ENCODE data around the gene ATAD3A. TPM values are rescaled to one million over a fixed set of nuclear protein-coding genes. Genes with fewer than 3 reads are reported as not detected.
"Not testable (repeated sequence)": the region's sequence is repeated elsewhere in the genome, so short reads cannot be mapped to it uniquely, and the experiment has no call there.

The ATAD3A gene
- total RNA-seq, 1 donor from 2014 or later, result 19.4 TPM

DNA sequence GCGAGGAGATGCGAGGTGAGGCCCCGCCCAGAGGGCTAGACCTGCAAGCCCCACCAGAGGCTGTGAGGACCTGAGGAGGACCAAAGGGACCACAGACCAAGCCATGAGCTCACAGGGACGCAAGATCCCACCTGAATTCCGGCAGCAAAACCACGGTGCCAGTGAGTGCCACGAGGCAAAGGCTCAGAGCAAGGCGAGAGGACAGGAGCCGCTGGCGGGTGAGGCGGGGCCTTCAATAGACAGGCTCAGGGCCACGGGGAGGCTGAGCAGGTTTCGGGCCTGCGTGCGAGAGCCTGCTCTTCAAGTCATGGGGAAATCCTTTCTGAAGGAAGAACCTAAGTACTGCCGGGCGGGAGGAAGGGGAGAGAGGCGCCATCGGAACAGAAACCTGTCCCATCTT, 35.5 kb downstream of the ATAD3A start:
- DNase-seq (ENCODE audit: low spot score) (no peak), ATAC-seq (no peak)
- intact Hi-C loops (cut with DNase I), result no loop called here

DNA sequence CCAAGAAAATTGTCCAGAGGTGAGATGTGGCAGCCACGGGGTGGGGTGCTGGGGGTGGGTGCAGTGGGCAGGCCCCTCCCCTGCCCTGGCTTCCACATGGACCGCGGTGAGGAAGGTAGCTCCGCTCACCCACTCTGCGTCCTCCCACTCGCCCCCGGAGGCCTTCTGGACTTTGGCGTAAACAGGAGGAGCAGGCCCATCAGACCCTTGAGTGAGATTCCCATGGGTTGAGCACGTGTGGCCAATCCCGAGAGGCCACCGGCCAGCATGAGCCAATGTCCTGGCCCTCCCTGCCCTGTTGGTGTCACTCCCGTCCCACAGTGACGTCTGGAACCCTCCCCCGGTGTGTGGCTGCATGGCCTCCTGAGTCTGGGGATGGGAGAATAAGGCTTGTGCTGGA, 36.6 kb downstream of the ATAD3A start:
- ATAC-seq (no peak), DNase-seq (ENCODE audit: low spot score) (no peak)
- intact Hi-C loops (cut with DNase I), result no loop called here

DNA sequence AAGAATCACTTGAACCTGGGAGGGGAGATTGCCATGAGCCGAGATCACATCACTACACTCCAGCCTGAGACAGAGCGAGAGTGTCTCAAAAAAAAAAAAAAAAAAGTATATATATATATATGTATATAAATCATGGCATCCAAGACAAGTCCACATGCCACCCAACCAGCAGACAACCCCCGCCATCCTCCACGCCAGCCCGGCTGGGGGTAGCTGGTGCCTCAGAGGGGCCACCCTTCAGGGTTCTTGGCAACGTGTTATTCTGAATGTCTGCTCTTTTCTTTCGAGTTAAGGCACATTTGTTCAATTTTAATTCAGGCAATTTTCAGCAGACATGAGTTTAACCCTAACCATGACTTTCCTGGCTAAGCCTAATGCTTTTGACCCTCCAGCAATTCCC, 38.1 kb downstream of the ATAD3A start:
- no peak for ATAC-seq

DNA sequence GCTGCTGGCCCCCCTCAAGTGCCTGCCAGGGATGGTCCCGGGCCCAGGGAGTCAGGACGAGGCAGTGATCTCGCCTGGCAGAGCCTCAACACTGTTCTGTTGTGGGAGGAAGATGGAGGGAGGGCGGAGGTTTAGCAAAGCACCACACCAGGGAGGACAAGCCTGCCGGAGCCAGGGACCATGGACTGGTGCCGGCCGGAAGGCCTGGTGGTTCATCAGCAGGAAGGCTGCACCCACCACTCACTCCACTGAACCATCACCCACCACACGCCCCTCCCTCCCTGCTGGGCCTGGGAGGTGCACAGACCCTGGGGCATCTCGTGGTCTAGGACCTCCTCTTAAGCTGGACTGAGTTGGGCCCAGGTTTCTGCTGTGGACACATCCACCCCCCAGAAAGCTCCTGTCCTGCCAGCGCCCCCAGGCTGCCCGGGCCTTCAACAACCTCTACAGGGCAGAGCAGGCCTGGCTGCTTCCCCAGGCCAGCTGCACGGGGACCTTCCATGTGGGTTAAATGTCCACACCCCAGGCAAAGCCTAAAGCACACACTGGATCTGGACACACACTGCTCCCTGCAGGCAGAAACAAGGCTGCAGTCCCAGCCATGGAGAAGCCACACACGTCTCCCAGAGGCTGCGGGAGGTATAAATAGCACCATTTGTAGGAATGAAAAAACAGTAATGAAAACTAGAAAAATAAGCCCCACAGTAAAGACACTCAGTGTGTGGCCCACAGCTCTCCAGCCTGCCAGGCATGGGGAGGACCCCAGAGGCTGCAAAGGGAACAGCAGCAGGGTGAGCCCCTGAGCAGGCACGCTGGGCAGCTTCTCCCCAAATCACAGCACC, 38.9 kb downstream of the ATAD3A start:
- intact Hi-C loops (cut with DNase I), result no loop called here
- ATAC-seq (peak; percentile 49), DNase-seq (ENCODE audit: low spot score) (no peak)

More for the DNA sequence above, 38.1 kb downstream of the ATAD3A start:
- intact Hi-C loops (cut with DNase I), result no loop called here
- no peak for DNase-seq (ENCODE audit: low spot score)

DNA sequence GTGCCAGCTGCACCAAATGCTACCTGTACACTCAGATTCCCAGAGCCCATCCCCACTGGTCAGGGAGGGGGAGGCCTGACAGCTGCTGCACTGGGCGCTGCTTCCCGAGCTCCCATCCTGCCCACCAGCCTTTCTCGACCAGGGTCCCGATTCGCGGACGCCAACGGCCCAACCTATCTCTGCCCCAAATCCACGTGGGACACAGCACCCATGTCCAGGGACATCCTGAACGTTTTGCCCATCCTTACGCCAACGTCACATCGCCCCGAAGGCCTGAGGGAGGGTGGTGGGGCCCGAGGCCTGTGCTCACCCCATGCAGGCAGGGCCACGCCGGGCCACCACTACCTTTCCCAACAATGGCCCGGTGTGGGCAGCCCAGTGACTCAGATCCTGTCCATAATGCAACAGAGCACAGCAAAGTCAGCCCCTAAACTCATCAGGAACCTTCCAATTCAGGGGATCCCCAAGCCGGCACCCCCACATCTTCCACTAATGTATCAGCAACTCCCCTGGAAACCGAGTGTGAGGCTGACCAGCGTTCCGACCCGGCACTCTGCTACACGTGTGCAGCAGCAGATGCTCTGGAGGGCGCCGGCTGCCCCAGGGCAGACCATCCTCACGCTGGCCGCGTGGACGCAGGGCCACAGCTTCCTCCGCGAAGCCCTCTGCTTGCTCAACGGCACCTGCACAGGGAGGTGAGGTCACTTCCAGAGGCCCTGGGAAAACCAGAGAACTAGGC, 39.7 kb downstream of the ATAD3A start:
- ATAC-seq (no peak), DNase-seq (ENCODE audit: low spot score) (no peak)
- intact Hi-C loops (cut with DNase I), result no loop called here

DNA sequence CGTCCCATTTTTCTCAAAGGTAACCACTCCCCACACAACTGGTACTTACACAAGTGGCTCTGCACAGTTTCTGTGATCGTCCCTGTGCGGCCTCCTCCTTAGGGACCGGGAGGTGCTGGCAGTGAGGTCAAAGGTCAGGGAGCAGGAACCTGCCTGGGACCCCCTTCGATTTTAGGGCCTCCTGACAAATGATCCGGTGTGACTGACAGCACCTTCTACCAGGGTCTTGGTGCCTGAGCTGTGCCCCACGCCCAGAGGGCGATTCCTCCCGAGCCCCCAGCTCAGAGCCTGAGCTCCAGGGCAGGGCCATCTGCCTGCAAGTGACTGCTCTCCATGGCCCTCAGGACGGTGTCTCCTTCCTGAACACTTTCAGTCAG, 40.3 kb downstream of the ATAD3A start:
- intact Hi-C loops (cut with DNase I), result no loop called here
- no peak for ATAC-seq
- DNase-seq (ENCODE audit: low spot score), result no peak

DNA sequence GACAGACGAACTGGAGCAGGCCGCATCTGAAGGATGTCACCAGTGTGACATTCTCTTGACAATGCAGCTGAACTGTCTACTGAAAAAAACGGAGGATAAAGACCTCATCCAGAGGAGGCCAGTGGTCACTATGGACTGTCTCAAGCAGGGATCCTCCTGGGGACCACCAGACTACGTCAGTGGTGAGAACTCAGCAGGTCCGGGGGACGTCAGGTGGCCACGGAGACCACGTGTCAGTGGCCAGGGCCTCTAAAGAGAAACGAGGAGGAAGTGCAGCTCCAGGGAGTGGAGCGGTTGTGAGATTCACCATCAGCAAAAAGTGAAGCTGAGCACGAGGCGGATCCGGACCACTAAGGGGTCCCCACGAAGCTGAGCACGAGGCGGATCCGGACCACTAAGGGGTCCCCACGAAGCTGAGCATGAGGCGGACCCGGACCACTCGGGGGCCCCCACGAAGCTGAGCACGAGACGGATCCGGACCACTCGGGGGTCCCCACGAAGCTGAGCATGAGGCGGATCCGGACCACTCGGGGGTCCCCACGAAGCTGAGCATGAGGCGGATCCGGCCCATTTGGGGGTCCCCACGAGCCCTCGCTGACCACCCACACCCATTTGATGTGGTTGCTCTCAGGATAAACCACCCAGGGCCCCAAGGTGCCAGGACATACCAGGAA, 42.0 kb downstream of the ATAD3A start:
- DNase-seq (ENCODE audit: low spot score) (no peak), ATAC-seq (no peak)
- intact Hi-C loops (cut with DNase I), result no loop called here

DNA sequence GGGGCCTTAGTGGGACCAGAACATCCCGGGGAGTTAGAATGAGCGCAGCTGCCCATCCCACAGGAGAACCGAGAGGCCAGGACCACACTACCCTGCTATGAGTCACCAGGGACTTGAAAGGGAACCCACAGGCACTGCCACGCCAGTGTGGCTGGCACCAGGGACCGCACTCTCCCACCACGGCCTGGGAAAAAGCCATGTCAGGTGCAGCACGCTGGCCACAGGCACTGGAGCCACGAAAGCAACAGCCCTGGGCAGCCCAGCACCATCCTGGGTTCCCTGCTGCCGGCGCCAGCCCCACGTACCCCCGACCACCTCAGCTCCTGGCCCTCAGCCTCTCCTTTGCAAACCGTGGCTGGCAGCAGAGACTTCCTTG, 42.6 kb downstream of the ATAD3A start:
- intact Hi-C loops (cut with DNase I), result no loop called here
- DNase-seq (ENCODE audit: low spot score) (no peak), ATAC-seq (no peak)

DNA sequence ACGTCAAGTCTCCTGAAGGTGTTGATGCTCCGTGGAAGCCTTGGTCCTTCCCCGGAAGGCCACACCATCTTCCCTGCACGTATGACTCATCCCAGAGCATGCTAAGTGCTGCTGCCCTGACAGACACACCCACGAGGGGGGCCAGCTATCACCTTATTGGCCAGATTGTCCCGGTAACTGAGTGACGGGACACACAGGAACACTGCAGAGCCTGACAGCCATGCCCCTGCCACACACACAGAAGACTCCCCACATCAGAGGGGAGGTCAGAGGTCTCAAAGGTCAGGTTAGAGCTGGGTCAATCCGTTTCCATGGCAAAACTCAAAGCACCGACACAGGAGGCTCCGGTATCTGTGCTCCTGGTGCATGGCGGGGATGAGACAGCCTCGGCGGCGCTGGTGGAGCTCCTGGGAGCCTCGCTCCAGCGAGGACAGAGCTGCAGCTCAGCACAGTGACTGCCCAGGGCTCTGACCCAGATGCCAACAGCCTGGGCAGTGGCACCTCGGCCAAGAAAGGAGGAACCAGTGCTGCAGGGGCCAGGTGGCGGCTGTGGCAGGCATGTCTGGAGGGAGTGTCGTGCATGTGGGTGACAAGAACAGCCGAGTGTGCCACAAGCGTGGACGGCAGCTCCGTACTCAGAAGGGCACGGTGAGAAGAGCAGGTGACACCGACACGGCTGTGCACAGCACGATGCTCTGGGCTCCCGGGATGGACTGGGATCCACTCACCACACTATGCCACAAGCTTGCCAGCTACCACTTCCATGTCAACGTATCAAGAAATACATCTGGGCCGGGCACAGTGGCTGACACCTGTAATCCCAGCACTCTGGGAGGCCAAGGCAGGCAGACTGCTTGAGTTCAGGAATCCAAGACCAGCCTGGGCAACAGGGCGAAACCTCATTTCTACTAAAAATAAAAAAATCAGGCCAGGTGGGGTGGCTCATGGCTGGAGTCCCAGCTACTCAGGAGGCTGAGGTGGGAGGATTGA, 43.3 kb downstream of the ATAD3A start:
- DNase-seq (ENCODE audit: low spot score) (no peak), ATAC-seq (no peak)
- intact Hi-C loops (cut with DNase I), result no loop called here

DNA sequence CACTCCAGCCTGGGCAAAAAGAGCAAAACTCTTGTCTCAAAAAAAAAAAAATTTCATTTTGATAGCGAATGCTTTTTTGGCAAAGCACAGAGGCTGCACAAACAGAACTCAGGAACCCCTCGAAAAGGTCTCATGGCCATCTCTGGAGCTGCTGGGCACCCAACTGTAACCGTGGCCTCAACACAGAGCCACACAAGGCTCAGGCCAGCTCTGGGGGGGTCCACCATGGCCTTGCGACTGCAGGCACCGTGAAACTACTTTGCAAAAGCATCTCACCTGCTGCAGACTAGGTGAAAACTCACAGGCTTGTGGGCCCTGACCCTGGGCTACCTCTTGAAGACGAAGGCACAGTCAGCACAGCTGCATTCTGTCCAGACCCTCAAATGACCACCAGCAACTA, 44.5 kb downstream of the ATAD3A start:
- DNase-seq (ENCODE audit: low spot score) (no peak), ATAC-seq (no peak)
- intact Hi-C loops (cut with DNase I), result no loop called here

DNA sequence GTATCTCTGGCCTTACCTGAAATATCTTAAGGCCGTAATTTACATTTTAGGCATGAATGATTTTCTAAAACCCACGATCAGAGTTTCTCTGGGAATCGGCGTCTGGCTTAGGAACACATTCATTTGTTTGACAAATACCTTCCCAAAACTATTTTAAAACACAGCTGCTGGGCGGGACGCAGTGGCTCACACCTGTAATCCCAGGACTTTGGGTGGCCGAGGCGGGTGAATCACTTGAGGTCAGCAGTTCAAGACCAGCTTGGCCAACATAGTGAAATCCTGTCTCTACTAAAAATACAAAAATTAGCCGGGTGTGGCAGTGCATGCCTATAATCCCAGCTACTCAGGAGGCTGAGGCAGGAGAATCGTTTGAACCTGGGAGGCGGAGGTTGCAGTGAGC, 45.0 kb downstream of the ATAD3A start:
- DNase-seq (ENCODE audit: low spot score); intact Hi-C loops (cut with DNase I); ATAC-seq: not testable (repeated sequence)

DNA sequence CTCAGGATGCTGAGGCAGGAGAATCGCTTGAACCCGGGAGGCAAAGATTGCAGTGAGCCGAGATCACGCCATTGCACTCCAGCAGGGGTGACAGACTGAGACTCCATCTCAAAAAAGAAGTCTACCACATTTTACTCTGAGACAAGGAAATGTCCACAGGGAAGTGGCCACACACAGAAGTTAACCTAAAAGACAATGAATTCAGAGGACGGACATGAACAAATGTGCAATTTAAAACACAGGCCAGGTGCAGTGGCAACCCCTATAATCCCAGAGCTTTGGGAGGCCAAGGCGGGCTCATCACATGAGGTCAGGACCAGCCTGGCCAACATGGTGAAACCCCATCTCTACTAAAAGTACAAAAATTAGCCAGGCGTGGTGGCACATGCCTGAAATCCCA, 45.7 kb downstream of the ATAD3A start:
- DNase-seq (ENCODE audit: low spot score); intact Hi-C loops (cut with DNase I); ATAC-seq: not testable (repeated sequence)

DNA sequence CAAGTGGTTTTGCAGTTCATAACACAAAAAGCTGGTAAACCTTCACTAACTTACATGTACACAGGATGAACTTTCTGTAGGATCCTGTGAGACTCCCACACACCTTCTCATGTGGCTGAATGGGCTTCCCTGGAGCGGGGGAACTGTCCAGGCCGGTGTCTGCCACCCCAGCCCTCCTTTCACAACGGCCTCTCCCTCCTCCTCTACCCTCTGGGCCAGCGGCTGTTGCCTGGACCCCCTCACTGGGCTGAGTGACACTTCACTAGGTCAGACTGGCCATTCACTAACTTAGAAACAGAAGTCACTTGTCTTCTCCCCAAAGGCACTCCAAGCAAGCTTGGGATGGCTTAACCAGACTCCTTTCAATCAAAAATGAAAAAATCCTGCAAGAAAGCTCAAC, 46.6 kb downstream of the ATAD3A start:
- ATAC-seq, result no peak
- intact Hi-C loops (cut with DNase I), result no loop called here
- no peak for DNase-seq (ENCODE audit: low spot score)

DNA sequence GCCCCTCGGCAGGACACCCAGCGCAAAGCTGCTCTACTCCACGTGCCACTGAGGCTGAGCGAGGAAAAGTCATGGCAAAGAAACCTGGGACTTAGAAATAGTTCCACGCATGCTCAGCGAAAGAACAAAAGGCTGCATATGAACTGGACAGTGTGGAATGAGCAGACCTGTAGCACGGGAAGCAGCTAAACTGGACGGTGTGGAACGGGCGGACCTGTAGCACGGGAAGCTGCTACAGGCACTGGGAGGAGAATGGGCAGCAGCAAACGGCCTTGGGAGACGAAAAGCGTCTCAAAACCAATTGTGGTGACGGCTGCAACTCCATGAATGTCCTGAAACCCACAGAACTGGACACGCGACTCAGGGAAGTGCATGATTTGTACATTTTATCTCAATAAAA, 47.1 kb downstream of the ATAD3A start:
- intact Hi-C loops (cut with DNase I), result no loop called here
- ATAC-seq, result no peak
- DNase-seq (ENCODE audit: low spot score), result no peak

DNA sequence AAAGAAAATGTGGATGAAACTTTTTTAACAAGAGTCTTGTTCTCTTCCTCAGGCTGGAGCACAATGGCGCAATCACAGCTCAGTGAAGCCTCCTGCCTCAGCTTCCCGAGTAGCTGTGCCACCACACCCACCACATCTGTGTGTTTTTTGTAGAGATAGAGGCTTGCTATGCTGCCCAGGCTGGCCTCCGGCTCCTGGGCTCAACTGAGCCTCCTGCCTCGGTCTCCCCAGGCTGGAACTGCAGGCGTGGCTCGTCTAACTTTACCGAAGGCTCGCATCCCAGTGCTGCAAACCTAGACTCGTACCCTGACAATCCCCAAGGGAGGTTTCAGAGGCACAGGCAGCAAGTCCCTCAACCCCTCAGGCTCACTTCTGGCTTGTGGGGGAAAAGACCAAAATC, 48.2 kb downstream of the ATAD3A start:
- intact Hi-C loops (cut with DNase I), result no loop called here
- DNase-seq (ENCODE audit: low spot score) (no peak), ATAC-seq (no peak)

DNA sequence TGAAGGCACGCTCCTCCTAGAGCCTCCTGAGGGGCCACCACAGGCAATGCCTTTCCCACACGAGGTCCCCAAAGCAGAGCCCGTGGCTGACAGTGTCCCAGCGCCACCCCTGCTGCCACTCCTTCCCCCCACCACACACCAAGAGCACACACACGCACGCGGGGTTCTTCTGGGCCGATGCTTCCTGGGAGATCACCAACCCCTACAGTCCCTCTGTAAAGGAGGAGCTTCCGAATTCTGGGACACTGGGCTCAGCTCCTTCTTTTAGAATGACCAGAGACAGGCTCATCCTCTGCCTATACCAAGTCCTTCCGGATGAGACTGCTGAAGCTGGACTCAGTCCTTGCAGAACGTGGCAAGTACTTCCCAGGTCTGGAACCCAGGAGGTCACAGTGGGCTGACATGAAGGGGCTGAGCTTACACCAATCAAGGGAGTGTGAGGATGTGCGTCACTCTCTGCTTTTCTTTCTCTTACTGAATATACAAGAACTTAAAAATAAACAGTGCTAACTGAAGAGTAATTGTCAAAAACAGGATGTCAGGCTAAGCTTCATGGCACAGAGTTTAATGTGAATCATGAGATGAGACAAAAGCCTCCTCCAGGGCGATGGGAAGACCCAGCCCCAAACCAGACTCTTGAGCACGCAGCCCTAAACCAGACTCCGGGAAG, 50.0 kb downstream of the ATAD3A start:
- intact Hi-C loops (cut with DNase I), result no loop called here
- ATAC-seq (no peak), DNase-seq (ENCODE audit: low spot score) (no peak)

DNA sequence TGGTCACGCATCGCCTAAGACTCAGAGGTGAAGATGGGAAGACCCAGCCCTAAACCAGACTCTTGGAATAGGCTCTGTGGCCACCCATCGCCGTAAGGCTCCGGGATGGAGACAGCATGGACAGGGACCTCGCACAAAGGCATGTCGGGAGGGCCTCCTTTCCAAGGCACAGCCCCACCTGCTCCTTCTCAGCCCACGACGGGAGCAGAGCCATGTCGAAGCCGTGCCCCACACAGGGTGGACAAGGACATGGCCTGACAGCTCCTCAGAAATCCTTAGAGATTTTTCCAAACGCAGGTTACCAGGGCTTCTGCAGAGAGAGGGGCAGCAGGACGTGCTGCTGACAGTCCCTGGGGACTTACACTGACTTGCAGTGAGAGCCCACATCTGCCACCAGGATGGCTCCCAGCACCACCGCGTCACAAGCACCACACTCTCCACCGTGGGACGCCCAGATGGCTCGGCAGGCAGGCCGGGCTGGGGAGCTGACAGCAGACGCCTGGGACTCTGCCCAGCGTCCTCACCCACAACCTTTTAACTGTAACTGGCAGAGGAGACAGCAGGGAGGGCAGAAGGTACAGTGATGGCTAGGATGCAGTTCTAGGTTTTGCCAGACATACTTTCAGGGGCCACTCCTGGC, 50.7 kb downstream of the ATAD3A start:
- intact Hi-C loops (cut with DNase I), result no loop called here
- DNase-seq (ENCODE audit: low spot score) (no peak), ATAC-seq (no peak)

DNA sequence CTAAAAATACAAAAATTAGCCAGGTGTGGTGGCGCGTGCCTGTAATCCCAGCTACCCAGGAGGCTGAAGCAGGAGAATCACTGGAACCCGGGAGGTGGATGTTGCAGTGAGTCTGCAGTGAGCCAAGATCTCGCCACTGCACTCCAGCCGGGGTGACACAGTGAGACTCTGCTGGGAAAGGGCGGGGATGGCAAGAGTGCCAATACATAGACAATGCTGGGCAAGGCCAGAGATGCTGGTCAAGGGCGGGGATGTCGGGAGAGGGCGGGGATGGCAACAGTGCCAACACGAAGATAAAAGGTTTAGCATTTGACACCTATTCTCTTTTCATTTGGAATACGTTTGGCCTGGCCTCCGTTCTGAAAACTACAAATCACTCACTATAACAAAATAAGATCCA, 51.7 kb downstream of the ATAD3A start:
- DNase-seq (ENCODE audit: low spot score) (no peak), ATAC-seq (no peak)
- intact Hi-C loops (cut with DNase I), result no loop called here
